ENCODE measurements around the gene TLE1.

GRCh38 chr9:81584099-81584498 is 105.2 kb downstream of the TLE1 start:
- no peak for TF ChIP-seq CTCF (conservative IDR thresholded peaks at IDR 0.05; ENCODE audit: low read depth, low read length)
- no peak for TF ChIP-seq EZH2 (IDR thresholded peaks at IDR 0.05; ENCODE audit: low read length, unreplicated experiment)
- no peak for TF ChIP-seq EZH2phosphoT487 (IDR thresholded peaks at IDR 0.05; ENCODE audit: borderline replicate concordance, low read length)

Data from PC-3 (cell line).